Subcutaneous preadipocyte (primary cell): Measurements from ENCODE around the gene PLG. TPM values are rescaled to one million over a fixed set of nuclear protein-coding genes. Genes with fewer than 3 reads are reported as not detected.

Source experiments
- total RNA-seq: library from RNA; depleted of rRNA; stranded (reverse); fragments of >200 nt; gene quantifications from 2 replicates; pipeline ENCODE4 v1.2.3, GENCODE V29; 2012

PLG gene
- total RNA-seq: not detected in 2 replicates

GRCh38 chr6:160701918-160702680 is at the start of gene PLG:
TSS of gene PLG (plus strand) at chr6:160702244. CDS start at chr6:160702305, 61 bp downstream.

GRCh38 chr6:160664198-160664597 is 37.8 kb upstream of the PLG start, which contains the start of gene LPA:
TSS of gene LPA (minus strand) at chr6:160664275. CDS start at chr6:160664214, 61 bp downstream.

Other genes starting within 250 kb of the PLG start
- gene LPA, start 38.0 kb upstream of the PLG start, total RNA-seq: not detected in 2 replicates